ENCODE measurements around the gene GPR171.

GRCh38 chr3:151226088-151226563, 23.1 kb upstream of the GPR171 start:
- TF ChIP-seq CTCF (tag by site-specific recombination; IDR thresholded peaks at IDR 0.05) (no peak), PRDM1 (tag by site-specific recombination; IDR thresholded peaks at IDR 0.05) (no peak), REST (tag by site-specific recombination; IDR thresholded peaks at IDR 0.05) (no peak), ZNF2 (tag by site-specific recombination; IDR thresholded peaks at IDR 0.05) (no peak)

Measured in HEK293 (cell line).